Activated B cell treated with CpG ODN at 0.5 μM for 24 hours (primary cell): ENCODE measurements around the gene ITPR3. TPM values are rescaled to one million over a fixed set of nuclear protein-coding genes. Genes with fewer than 3 reads are reported as not detected.
"Not testable (repeated sequence)": the region's sequence is repeated elsewhere in the genome, so short reads cannot be mapped to it uniquely, and the experiment has no call there.

Source experiments
- ATAC-seq: fragments of 200-7000 bp; cut with Tn5 transposase; one replicate; pipeline ENCODE4 v1.10.0; 2021; ENCODE audit warnings: low read depth, mild to moderate bottlenecking, moderate library complexity
- CTCF ChIA-PET: fragments of 350-600 bp; sonication (Branson Sonifier 250); formaldehyde crosslinking; loops from one replicate; lab custom pipeline; 2021; ENCODE audit warnings: antibody characterized with exemption; lab: Charles Lee
- POLR2A ChIA-PET: fragments of 350-600 bp; sonication (Branson Sonifier 250); formaldehyde crosslinking; loops from one replicate; lab custom pipeline; 2021; ENCODE audit warnings: antibody characterized with exemption; lab: Charles Lee
- DNase-seq: peaks from one replicate; pipeline ENCODE4 v3.0.0; 2022
- H3K27ac Mint-ChIP-seq: one replicate; pipeline ENCODE4 v1.8.0; 2020; ENCODE audit warnings: mixed read lengths
- H3K27me3 Mint-ChIP-seq: one replicate; pipeline ENCODE4 v1.8.0; 2021; ENCODE audit warnings: mixed read lengths
- H3K36me3 Mint-ChIP-seq: one replicate; pipeline ENCODE4 v1.8.0; 2021; ENCODE audit warnings: low read depth, mixed read lengths
- H3K4me1 Mint-ChIP-seq: one replicate; pipeline ENCODE4 v1.8.0; 2021; ENCODE audit warnings: mixed read lengths
- H3K4me3 Mint-ChIP-seq: one replicate; pipeline ENCODE4 v1.8.0; 2020; ENCODE audit warnings: mild to moderate bottlenecking, mixed read lengths
- H3K9me3 Mint-ChIP-seq: one replicate; pipeline ENCODE4 v1.8.0; 2020; ENCODE audit warnings: mixed read lengths
- intact Hi-C: fragments of 100-400 bp; cut with micrococcal nuclease; formaldehyde crosslinking; loops from one replicate; pipeline ENCODE4 v1.15.1; 2024
- total RNA-seq: library from RNA; stranded (reverse); gene quantifications from 2 replicates; pipeline ENCODE4 v1.2.3, GENCODE V29; 2022
- TF ChIP-seq, protein P1 (sequence below): fragments of 200-600 bp; IDR thresholded peaks from one replicate; pipeline ENCODE4 v1.8.0; 2022; ENCODE audit warnings: antibody characterized with exemption, mild to moderate bottlenecking

Gene ITPR3
- total RNA-seq, 1 donor from 2014 or later = 35.5 TPM

DNA sequence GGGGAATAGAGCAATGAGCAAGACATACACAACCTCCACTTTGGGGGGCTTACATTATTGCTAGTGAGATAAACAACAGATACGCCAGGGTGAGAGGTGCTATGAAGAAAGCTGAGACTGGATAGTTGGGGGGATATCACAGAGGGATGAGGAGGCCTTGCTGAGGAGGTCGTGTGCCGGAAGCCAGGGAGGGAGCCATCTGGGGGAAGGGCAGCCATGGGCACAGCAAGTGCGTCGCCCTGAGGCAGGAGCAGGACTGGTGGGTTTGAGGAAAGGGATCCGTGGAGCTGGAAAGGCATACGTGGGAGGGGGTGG, 28.9 kb upstream of the ITPR3 start:
- H3K36me3 Mint-ChIP-seq = no peaks in the 10 kb centered on the region
- CTCF ChIA-PET = interaction anchor here (1.4 to 2.3 kb wide), 3 partner anchors 15 to 175 kb away, joined by 4 to 31 read pairs (median 17); no protein-coding TSS in a partner anchor
- TF ChIP-seq, protein P1, sequence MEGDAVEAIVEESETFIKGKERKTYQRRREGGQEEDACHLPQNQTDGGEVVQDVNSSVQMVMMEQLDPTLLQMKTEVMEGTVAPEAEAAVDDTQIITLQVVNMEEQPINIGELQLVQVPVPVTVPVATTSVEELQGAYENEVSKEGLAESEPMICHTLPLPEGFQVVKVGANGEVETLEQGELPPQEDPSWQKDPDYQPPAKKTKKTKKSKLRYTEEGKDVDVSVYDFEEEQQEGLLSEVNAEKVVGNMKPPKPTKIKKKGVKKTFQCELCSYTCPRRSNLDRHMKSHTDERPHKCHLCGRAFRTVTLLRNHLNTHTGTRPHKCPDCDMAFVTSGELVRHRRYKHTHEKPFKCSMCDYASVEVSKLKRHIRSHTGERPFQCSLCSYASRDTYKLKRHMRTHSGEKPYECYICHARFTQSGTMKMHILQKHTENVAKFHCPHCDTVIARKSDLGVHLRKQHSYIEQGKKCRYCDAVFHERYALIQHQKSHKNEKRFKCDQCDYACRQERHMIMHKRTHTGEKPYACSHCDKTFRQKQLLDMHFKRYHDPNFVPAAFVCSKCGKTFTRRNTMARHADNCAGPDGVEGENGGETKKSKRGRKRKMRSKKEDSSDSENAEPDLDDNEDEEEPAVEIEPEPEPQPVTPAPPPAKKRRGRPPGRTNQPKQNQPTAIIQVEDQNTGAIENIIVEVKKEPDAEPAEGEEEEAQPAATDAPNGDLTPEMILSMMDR = no peak
- peak overlapping the region; percentile 58 for H3K4me3 Mint-ChIP-seq
- H3K27me3 Mint-ChIP-seq = no peaks in the 10 kb centered on the region
- peaks cover 65% of the 10 kb centered on the region for H3K4me1 Mint-ChIP-seq
- ATAC-seq (no peak), DNase-seq (peak; percentile 33)
- POLR2A ChIA-PET = interaction anchor here (0.6 to 4.3 kb wide), 14 partner anchors 9 to 644 kb away, joined by 3 to 37 read pairs (median 7); partner anchors contain the start of genes BAK1, HMGA1, ITPR3 and UQCC2
- H3K27ac Mint-ChIP-seq = peak overlapping the region; percentile 93
- no peaks in the 10 kb centered on the region for H3K9me3 Mint-ChIP-seq
- intact Hi-C loops = loop anchor here (1.0 to 5.0 kb wide), 3 partner anchors 21 to 1395 kb away; no protein-coding TSS in a partner anchor

DNA sequence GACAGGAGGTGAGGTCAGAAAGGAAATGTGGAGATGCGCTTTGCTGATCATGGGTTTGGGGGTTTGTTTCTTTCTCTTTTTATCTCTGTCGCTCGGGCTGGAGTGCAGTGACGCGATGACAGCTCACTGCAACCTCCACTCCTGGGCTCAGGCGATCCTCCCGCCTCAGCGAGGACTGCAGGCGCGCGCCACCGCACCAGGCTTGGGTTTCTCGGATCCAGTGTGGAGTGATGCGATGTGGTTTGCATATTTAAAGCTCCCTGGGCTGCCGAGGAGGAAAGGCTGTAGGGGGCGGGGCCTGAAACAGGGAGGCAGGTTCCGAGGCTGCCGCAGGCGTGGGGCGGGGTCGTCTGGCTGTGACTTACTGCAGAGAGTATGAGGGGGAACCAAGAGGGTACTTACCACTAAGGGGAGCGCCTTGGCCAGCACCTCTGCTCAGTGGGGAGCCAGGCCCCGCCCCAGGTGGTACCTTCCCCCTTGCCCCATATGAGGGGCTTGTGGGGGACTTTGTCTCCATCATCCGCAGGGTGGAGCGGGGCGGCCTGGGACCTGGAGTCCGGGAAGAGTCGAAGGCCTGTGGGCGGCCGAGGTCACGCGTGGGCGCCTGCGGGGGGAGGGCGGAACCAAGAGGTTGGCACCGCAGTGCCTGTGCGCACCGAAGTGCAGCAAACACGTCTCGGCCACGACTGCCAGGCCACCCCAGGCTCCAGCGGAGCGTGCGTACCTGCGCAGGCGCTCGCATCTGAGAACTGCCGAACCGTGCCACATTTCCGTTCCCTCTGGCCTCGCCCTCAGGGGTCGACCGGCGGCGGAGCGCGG, 28.3 kb upstream of the ITPR3 start:
- TF ChIP-seq, protein P1 = no peak
- no peaks in the 10 kb centered on the region for H3K36me3 Mint-ChIP-seq
- H3K9me3 Mint-ChIP-seq = no peaks in the 10 kb centered on the region
- peak overlapping the region; percentile 93 for H3K27ac Mint-ChIP-seq
- POLR2A ChIA-PET = interaction anchor here (0.6 to 4.3 kb wide), 18 partner anchors 8 to 644 kb away, joined by 3 to 37 read pairs (median 6); partner anchors contain the start of genes BAK1, HMGA1, ITPR3 and LEMD2
- no peaks in the 10 kb centered on the region for H3K27me3 Mint-ChIP-seq
- peak; percentile 74 for ATAC-seq
- CTCF ChIA-PET = interaction anchor here (1.4 to 2.3 kb wide), 3 partner anchors 15 to 174 kb away, joined by 4 to 31 read pairs (median 17); no protein-coding TSS in a partner anchor
- H3K4me1 Mint-ChIP-seq = peaks cover 70% of the 10 kb centered on the region
- intact Hi-C loops = loop anchor here (1.0 to 5.0 kb wide), 5 partner anchors 13 to 1396 kb away; partner anchors contain the start of genes BAK1 and ITPR3
- peak; percentile 71 for DNase-seq
- H3K4me3 Mint-ChIP-seq = peak overlapping the region; percentile 58

DNA sequence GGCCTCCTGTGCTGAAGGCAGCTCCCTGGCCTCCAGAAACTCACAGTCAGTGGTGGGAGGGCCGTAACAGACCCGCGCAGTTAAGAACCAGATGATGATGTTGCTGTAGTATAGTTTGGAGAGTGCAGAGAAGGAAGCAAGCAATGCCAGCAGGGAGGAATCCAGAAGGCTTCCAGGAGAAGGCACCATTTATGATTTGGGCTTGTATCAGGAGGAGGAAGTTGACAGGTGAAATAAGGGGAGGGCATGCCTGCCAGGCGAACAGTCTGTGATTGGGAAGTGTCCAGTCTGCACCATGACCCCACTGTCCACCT, 27.8 kb upstream of the ITPR3 start:
- TF ChIP-seq, protein P1 = no peak
- Mint-ChIP-seq H3K9me3 (no peaks in the 10 kb centered on the region), H3K27me3 (no peaks in the 10 kb centered on the region), H3K4me1 (peaks cover 70% of the 10 kb centered on the region), H3K4me3 (peak overlapping the region; percentile 58), H3K36me3 (no peaks in the 10 kb centered on the region), H3K27ac (peak overlapping the region; percentile 93)
- ATAC-seq = no peak
- intact Hi-C loops = loop anchor here (1.0 to 5.0 kb wide), 3 partner anchors 13 to 1396 kb away; partner anchors contain the start of genes BAK1 and ITPR3
- ChIA-PET POLR2A (interaction anchor here (0.6 to 4.3 kb wide), 10 partner anchors 13 to 196 kb away, joined by 3 to 37 read pairs (median 10); partner anchors contain the start of genes BAK1, ITPR3, LEMD2 and UQCC2), CTCF (interaction anchor here (2.3 kb wide), 1 partner anchor 14 kb away, joined by 31 read pairs; no protein-coding TSS in a partner anchor)
- DNase-seq = no peak

DNA sequence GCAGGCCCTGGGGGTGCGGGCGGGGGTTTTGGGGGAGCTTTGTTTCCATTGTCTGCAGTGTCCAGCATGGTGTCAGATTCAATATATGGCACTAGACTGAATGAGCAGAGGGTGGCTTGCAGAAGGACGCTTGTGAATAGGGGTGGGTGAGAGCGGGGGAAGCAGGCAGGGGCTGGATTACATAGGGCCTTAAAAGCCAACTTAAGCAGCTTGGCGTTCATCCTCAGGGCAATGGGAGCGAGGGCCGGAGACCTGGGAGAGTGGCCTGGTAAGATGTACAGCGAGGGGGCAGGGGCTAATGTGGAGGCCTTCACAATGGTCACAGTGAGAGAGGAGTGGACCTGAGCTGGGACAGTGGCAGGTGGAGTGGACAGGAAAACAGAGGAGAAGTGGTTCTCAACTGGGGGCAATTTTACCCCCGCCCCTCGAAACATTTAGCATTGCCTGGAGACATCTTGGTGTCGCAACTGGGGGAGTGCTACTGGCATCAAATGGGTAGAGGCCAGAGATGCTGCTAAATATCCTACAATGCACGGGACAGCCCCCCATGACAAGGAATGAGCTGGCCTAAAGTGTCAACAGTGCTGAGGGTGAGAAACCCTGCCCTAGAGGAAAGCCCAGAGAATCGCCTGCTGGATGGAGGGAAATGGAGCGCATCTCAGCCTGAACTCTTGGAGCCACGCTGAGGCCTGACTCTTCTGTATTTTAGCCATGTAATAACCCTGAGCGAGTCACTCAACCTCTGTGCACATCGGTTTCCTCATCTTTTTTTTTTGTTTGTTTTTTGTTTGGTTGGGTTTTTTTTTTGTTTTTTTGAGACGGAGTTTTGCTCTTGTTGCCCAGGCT, 25.9 kb upstream of the ITPR3 start:
- CTCF ChIA-PET = interaction anchor here (0.8 to 1.9 kb wide), 2 partner anchors 13 to 117 kb away, joined by 3 to 10 read pairs; partner anchors contain the start of gene UQCC2
- DNase-seq (no peak), ATAC-seq (no peak)
- peaks cover 65% of the 10 kb centered on the region for H3K4me1 Mint-ChIP-seq
- TF ChIP-seq, protein P1 = no peak
- H3K9me3 Mint-ChIP-seq = no peaks in the 10 kb centered on the region
- H3K4me3 Mint-ChIP-seq = no peak overlapping the region
- POLR2A ChIA-PET = interaction anchor here (0.5 to 4.3 kb wide), 4 partner anchors 15 to 153 kb away, joined by 3 to 37 read pairs (median 4); partner anchors contain the start of genes BAK1 and ITPR3
- H3K27ac Mint-ChIP-seq = no peak overlapping the region
- H3K36me3 Mint-ChIP-seq = no peaks in the 10 kb centered on the region
- intact Hi-C loops = no loop called here
- H3K27me3 Mint-ChIP-seq = no peaks in the 10 kb centered on the region

DNA sequence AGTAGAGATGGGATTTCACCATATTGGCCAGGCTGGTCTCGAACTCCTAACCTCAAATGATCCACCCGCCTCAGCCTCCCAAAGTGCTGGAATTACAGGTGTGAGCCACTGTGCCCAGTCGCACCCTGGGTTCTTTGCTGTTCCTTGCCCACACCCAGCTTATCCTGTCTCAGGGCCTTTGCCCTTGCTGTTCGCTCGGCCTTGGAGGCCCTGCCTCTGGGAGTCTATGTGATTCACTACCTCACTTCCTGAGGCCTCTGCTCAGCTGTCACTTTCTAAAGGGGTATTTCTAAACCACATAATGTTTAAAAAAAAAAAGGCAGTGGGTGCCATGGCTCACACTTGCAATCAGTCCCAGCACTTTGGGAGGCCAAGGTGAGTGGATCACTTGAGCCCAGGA, 24.2 kb upstream of the ITPR3 start:
- H3K9me3 Mint-ChIP-seq, H3K4me3 Mint-ChIP-seq, H3K27me3 Mint-ChIP-seq, ATAC-seq, DNase-seq, intact Hi-C loops, H3K36me3 Mint-ChIP-seq: not testable (repeated sequence)
- Mint-ChIP-seq H3K27ac (peak overlapping the region; percentile 79), H3K4me1 (peaks cover 48% of the 10 kb centered on the region)
- POLR2A ChIA-PET = interaction anchor here (0.7 to 1.7 kb wide), 5 partner anchors 10 to 115 kb away, joined by 3 to 9 read pairs (median 4); partner anchors contain the start of genes ITPR3 and UQCC2
- CTCF ChIA-PET = interaction anchor here (2.0 kb wide), 1 partner anchor 11 kb away, joined by 9 read pairs; no protein-coding TSS in a partner anchor
